HCT116 (cell line): ENCODE measurements around the gene RAET1E. TPM values are rescaled to one million over a fixed set of nuclear protein-coding genes. Genes with fewer than 3 reads are reported as not detected.

Source experiments
- ATAC-seq: fragments of 200-7000 bp; cut with Tn5 transposase; 2 replicates; pipeline ENCODE4 v1.9.1; 2020; ENCODE audit warnings: mild to moderate bottlenecking, moderate library complexity
- BruUV-seq: library from RNA; stranded (reverse); fragments of 400-500 nt; replicated peaks from 2 replicates; lab custom pipeline; 2021; lab: Mats Ljungman, UMichigan
- CTCF ChIA-PET: fragments of 300-600 bp; sonication (Branson Sonifier 250); formaldehyde crosslinking; loops from one replicate; lab custom pipeline; 2021; ENCODE audit warnings: antibody characterized with exemption; lab: Charles Lee
- POLR2A ChIA-PET: fragments of 300-600, 350-600 bp; sonication (Branson Sonifier 250); formaldehyde crosslinking; loops from one replicate; lab custom pipeline; 2021; ENCODE audit warnings: antibody characterized with exemption; lab: Charles Lee
- RAD21 ChIA-PET, 2 experiments: fragments of 300-600 bp; sonication (Branson Sonifier 250); formaldehyde crosslinking; loops; one replicate each; lab custom pipeline; 2023; ENCODE audit warnings: low total read pairs in 2 of 2; ENCODE audit not compliant: uncharacterized antibody in 2 of 2, unreplicated experiment in 2 of 2, low non-redundant PET in 1 of 2; lab: Charles Lee
- DNase-seq: peaks from one replicate; pipeline ENCODE4 v3.0.0-alpha.2; 2010; ENCODE audit warnings: low read depth, low spot score
- H2AFZ ChIP-seq: fragments of 200-600 bp; shearing (Covaris generic), sonication (generic); 2 replicates; pipeline ENCODE4 v1.6.1; 2017; ENCODE audit warnings: low read depth, mixed run types, mixed read lengths, antibody characterized with exemption, low read length; ENCODE audit not compliant: poor library complexity, severe bottlenecking
- H3K27ac ChIP-seq: 2 replicates; pipeline ENCODE4 v1.5.1; 2012; ENCODE audit warnings: low read depth, low read length
- H3K27me3 ChIP-seq: fragments of 200-600 bp; sonication (generic); 2 replicates; pipeline ENCODE4 v1.6.1; 2016; ENCODE audit warnings: mixed run types, low read length, mixed read lengths; ENCODE audit not compliant: insufficient read depth
- H3K36me3 ChIP-seq, 2 experiments: fragments of 200-500 bp in 1 of 2; fragments of 200-600 bp in 1 of 2; sonication (Bioruptor generic) in 1 of 2; sonication (generic) in 1 of 2; 2 replicates each; pipeline versions ENCODE4 v1.5.1 to v1.6.1; 2014 to 2016; ENCODE audit warnings: low read length in 2 of 2, inconsistent platforms in 1 of 2, mixed read lengths in 1 of 2, mixed run types in 1 of 2; ENCODE audit not compliant: insufficient read depth in 2 of 2, control insufficient read depth in 1 of 2
- H3K4me1 ChIP-seq, 2 experiments: fragments of 200-600 bp in 1 of 2; sonication (generic) in 1 of 2; 2 replicates each; pipeline versions ENCODE4 v1.5.1 to v1.6.1; 2012 to 2017; ENCODE audit warnings: low read length in 2 of 2, inconsistent platforms in 1 of 2, mild to moderate bottlenecking in 1 of 2, mixed read lengths in 1 of 2, mixed run types in 1 of 2, moderate library complexity in 1 of 2; ENCODE audit not compliant: insufficient read depth in 2 of 2, control insufficient read depth in 1 of 2
- H3K4me2 ChIP-seq: fragments of 200-600 bp; sonication (generic); 2 replicates; pipeline ENCODE4 v1.6.1; 2017; ENCODE audit warnings: mixed run types, low read length, mixed read lengths
- H3K4me3 ChIP-seq, 2 experiments: fragments of 200-600 bp in 1 of 2; sonication (generic) in 1 of 2; replicated peaks in 1 of 2; 2 replicates each; pipeline ENCODE4 v1.5.1; 2011 to 2016; ENCODE audit warnings: low read length in 2 of 2, control low read depth in 1 of 2, low read depth in 1 of 2, mild to moderate bottlenecking in 1 of 2, mixed read lengths in 1 of 2, mixed run types in 1 of 2
- H3K79me2 ChIP-seq: fragments of 200-600 bp; sonication (generic); 2 replicates; pipeline ENCODE4 v1.6.1; 2017; ENCODE audit warnings: mild to moderate bottlenecking, mixed run types, low read length, moderate library complexity, mixed read lengths; ENCODE audit not compliant: insufficient read depth
- H3K9ac ChIP-seq: fragments of 200-600 bp; sonication (generic); 2 replicates; pipeline ENCODE4 v1.6.1; 2016; ENCODE audit warnings: low read length, mixed read lengths
- H3K9me2 ChIP-seq: fragments of 200-600 bp; sonication (generic), shearing (Covaris generic); 2 replicates; pipeline ENCODE4 v1.6.1; 2017; ENCODE audit warnings: mixed run types, mild to moderate bottlenecking, moderate library complexity; ENCODE audit not compliant: insufficient read depth
- H3K9me3 ChIP-seq, 2 experiments: fragments of 200-500 bp in 1 of 2; fragments of 200-600 bp in 1 of 2; sonication (Bioruptor generic) in 1 of 2; sonication (generic) in 1 of 2; 2 replicates each; pipeline ENCODE4 v1.6.1; 2014 to 2017; ENCODE audit warnings: low read length in 2 of 2, mixed read lengths in 2 of 2, inconsistent platforms in 1 of 2, low read depth in 1 of 2, mild to moderate bottlenecking in 1 of 2, mixed run types in 1 of 2, moderate library complexity in 1 of 2; ENCODE audit not compliant: control insufficient read depth in 1 of 2, insufficient read depth in 1 of 2
- H4K20me1 ChIP-seq: fragments of 200-600 bp; sonication (generic), shearing (Covaris generic); 2 replicates; pipeline ENCODE4 v1.6.1; 2017; ENCODE audit warnings: mixed run types, mild to moderate bottlenecking, moderate library complexity; ENCODE audit not compliant: insufficient read depth
- CBX3 ChIP-seq: IDR thresholded peaks from 2 replicates; pipeline ENCODE4 v1.6.1; 2012; ENCODE audit warnings: low read depth
- EGR1 ChIP-seq: IDR thresholded peaks from 2 replicates; pipeline ENCODE4 v1.6.1; 2012; ENCODE audit warnings: low read depth
- ELF1 ChIP-seq: IDR thresholded peaks from 2 replicates; pipeline ENCODE4 v1.6.1; 2012; ENCODE audit warnings: low read depth, borderline replicate concordance
- EZH2 ChIP-seq: fragments of 200-600 bp; sonication (generic); IDR thresholded peaks from 2 replicates; pipeline ENCODE4 v1.6.1; 2017; ENCODE audit warnings: antibody characterized with exemption, mixed run types
- EZH2phosphoT487 ChIP-seq: fragments of 200-600 bp; IDR thresholded peaks from 2 replicates; pipeline ENCODE4 v1.6.1; 2018; ENCODE audit warnings: antibody characterized with exemption, borderline replicate concordance
- JUND ChIP-seq: IDR thresholded peaks from 2 replicates; pipeline ENCODE4 v1.6.1; 2012
- POLR2AphosphoS5 ChIP-seq: IDR thresholded peaks from 2 replicates; pipeline ENCODE4 v1.6.1; 2011; ENCODE audit warnings: mild to moderate bottlenecking, low read depth, low read length, moderate library complexity
- RAD21 ChIP-seq: IDR thresholded peaks from 2 replicates; pipeline ENCODE4 v1.6.1; 2012; ENCODE audit warnings: low read depth, mild to moderate bottlenecking
- SIN3A ChIP-seq: IDR thresholded peaks from 2 replicates; pipeline ENCODE4 v1.6.1; 2012; ENCODE audit warnings: low read depth
- SP1 ChIP-seq: IDR thresholded peaks from 2 replicates; pipeline ENCODE4 v1.6.1; 2012; ENCODE audit warnings: low read depth
- SRF ChIP-seq: IDR thresholded peaks from 2 replicates; pipeline ENCODE4 v1.6.1; 2012; ENCODE audit warnings: low read depth
- TCF7L2 ChIP-seq: IDR thresholded peaks from 2 replicates; pipeline ENCODE4 v1.7.0; 2011; ENCODE audit warnings: borderline replicate concordance, inconsistent platforms; ENCODE audit not compliant: insufficient read depth, insufficient read length; ENCODE audit errors: extremely low read depth
- YY1 ChIP-seq: IDR thresholded peaks from 2 replicates; pipeline ENCODE4 v1.6.1; 2011; ENCODE audit warnings: low read length, low read depth, moderate library complexity, mild to moderate bottlenecking; ENCODE audit not compliant: insufficient replicate concordance; ENCODE audit errors: extremely low read depth
- ZFX ChIP-seq: fragments of 450-650 bp; IDR thresholded peaks from 2 replicates; pipeline ENCODE4 v1.6.1; 2017
- intact Hi-C: fragments of 100-400 bp; cut with micrococcal nuclease; formaldehyde crosslinking; loops from 2 replicates; pipeline ENCODE4 v1.10.0; 2022
- total RNA-seq: library from RNA; stranded (reverse); gene quantifications from one replicate; pipeline ENCODE4 v1.2.1, GENCODE V29; 2021; ENCODE audit not compliant: unreplicated experiment
- TF ChIP-seq, protein P1 (sequence below), 3 experiments: fragments of 200-600 bp in 1 of 3; sonication (generic) in 1 of 3; IDR thresholded peaks in 2 of 3; conservative IDR thresholded peaks in 1 of 3; 2 replicates each; pipeline ENCODE4 v1.5.1; 2012 to 2017; ENCODE audit warnings: low read depth in 2 of 3, low read length in 2 of 3, antibody characterized with exemption in 1 of 3, borderline replicate concordance in 1 of 3, control low read depth in 1 of 3, mild to moderate bottlenecking in 1 of 3, mixed read lengths in 1 of 3, mixed run types in 1 of 3, moderate library complexity in 1 of 3; ENCODE audit not compliant: insufficient read depth in 1 of 3
- TF ChIP-seq, protein P2 (sequence below): IDR thresholded peaks from 2 replicates; pipeline ENCODE4 v1.6.1; 2011; ENCODE audit warnings: mild to moderate bottlenecking, low read length, moderate library complexity; ENCODE audit not compliant: insufficient replicate concordance; ENCODE audit errors: extremely low read depth

Gene RAET1E
- total RNA-seq, 1 experiment from 2014 or later, result 3.9 TPM

GRCh38 chr6:149938571-149939355 lies 40.9 kb upstream of the RAET1E start:
- no peak overlapping the region for H3K27ac ChIP-seq
- H3K9me3 ChIP-seq, result no peaks in the 10 kb centered on the region
- H3K4me2 ChIP-seq, result no peak overlapping the region
- BruUV-seq, result no TSS peak
- H3K27me3 ChIP-seq, result no peaks in the 10 kb centered on the region
- no peak for DNase-seq
- no peak overlapping the region for H2AFZ ChIP-seq
- no peaks in the 10 kb centered on the region for H3K79me2 ChIP-seq
- TF ChIP-seq POLR2AphosphoS5 (no peak), SP1 (no peak), ELF1 (no peak), JUND (no peak), CBX3 (no peak), EZH2 (no peak), ZFX (no peak), SIN3A (no peak), EZH2phosphoT487 (no peak), YY1 (no peak), EGR1 (no peak), TCF7L2 (no peak), RAD21 (no peak), SRF (no peak)
- TF ChIP-seq, protein P1, sequence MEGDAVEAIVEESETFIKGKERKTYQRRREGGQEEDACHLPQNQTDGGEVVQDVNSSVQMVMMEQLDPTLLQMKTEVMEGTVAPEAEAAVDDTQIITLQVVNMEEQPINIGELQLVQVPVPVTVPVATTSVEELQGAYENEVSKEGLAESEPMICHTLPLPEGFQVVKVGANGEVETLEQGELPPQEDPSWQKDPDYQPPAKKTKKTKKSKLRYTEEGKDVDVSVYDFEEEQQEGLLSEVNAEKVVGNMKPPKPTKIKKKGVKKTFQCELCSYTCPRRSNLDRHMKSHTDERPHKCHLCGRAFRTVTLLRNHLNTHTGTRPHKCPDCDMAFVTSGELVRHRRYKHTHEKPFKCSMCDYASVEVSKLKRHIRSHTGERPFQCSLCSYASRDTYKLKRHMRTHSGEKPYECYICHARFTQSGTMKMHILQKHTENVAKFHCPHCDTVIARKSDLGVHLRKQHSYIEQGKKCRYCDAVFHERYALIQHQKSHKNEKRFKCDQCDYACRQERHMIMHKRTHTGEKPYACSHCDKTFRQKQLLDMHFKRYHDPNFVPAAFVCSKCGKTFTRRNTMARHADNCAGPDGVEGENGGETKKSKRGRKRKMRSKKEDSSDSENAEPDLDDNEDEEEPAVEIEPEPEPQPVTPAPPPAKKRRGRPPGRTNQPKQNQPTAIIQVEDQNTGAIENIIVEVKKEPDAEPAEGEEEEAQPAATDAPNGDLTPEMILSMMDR (IDR thresholded peaks at IDR 0.05 in 2 of 3, conservative IDR thresholded peaks at IDR 0.05 in 1 of 3; ENCODE audit: borderline replicate concordance in 1 of 3, insufficient read depth in 1 of 3, low read depth in 2 of 3, low read length in 2 of 3), result no peak
- TF ChIP-seq, protein P2, sequence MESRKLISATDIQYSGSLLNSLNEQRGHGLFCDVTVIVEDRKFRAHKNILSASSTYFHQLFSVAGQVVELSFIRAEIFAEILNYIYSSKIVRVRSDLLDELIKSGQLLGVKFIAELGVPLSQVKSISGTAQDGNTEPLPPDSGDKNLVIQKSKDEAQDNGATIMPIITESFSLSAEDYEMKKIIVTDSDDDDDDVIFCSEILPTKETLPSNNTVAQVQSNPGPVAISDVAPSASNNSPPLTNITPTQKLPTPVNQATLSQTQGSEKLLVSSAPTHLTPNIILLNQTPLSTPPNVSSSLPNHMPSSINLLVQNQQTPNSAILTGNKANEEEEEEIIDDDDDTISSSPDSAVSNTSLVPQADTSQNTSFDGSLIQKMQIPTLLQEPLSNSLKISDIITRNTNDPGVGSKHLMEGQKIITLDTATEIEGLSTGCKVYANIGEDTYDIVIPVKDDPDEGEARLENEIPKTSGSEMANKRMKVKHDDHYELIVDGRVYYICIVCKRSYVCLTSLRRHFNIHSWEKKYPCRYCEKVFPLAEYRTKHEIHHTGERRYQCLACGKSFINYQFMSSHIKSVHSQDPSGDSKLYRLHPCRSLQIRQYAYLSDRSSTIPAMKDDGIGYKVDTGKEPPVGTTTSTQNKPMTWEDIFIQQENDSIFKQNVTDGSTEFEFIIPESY, result no peak
- ChIA-PET POLR2A (no interaction called here), RAD21 (no interaction called here), CTCF (no interaction called here)
- no peak overlapping the region for H3K9ac ChIP-seq
- peaks cover 2 to 11% of the 10 kb centered on the region in 2 experiments; a peak in 2 of 4 replicates for H3K4me1 ChIP-seq
- intact Hi-C loops, result no loop called here
- no peaks in the 10 kb centered on the region for H3K36me3 ChIP-seq
- H3K9me2 ChIP-seq, result no peaks in the 10 kb centered on the region
- no peak for ATAC-seq
- no peaks in the 10 kb centered on the region for H4K20me1 ChIP-seq
- H3K4me3 ChIP-seq, result no peak overlapping the region
